Esophagus muscularis mucosa (tissue), 3 donors: ENCODE data around the gene CRY2.

ENCODE experiments used
- CTCF ChIP-seq, 3 experiments: fragments of 200-600 bp in 2 of 3; fragments of 450-650 bp in 1 of 3; sonication (generic) in 2 of 3; IDR thresholded peaks; one replicate each; pipeline ENCODE4 v1.5.1; 2017 to 2019; ENCODE audit warnings: antibody characterized with exemption in 3 of 3, mild to moderate bottlenecking in 2 of 3, moderate library complexity in 1 of 3
- POLR2A ChIP-seq: fragments of 450-650 bp; IDR thresholded peaks from one replicate; pipeline ENCODE4 v1.6.1; 2017; ENCODE audit warnings: antibody characterized with exemption, moderate library complexity, mild to moderate bottlenecking, low read depth
- POLR2AphosphoS5 ChIP-seq, 2 donors: sonication (generic); formaldehyde crosslinking; IDR thresholded peaks; one replicate each; pipeline ENCODE4 v1.6.1; 2017; ENCODE audit warnings: antibody characterized with exemption in 2 of 2

DNA sequence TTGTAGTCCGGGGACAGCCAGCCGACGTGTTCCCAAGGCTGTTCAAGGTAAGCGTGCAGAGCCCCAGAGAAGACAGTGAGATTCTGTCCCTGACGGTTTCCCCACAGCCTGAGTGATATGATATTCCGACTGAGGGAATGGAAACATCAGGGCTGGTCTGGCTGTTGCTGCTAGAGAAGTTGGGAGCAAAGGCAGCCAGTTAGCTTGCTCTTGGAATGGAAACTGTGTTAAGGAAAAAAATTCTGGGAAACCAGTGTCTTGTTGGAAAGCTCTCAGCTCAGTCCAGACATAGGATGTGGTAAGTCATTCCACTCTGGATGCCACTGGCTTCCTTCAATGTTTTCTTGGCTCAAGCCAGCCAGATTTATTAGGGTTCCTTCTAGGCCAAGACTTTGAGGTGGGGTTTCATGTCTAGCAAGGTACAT is 8.8 kb downstream of the CRY2 start:
- TF ChIP-seq CTCF (IDR thresholded peaks at IDR 0.05) = no peak
- no peak for TF ChIP-seq POLR2A
- TF ChIP-seq POLR2AphosphoS5 (IDR thresholded peaks at IDR 0.05) = peak; percentile 35 to 42
